NCI-H2029 (cell line): ENCODE results near the gene KRTAP21-1.
"Not testable (repeated sequence)": the region's sequence is repeated elsewhere in the genome, so short reads cannot be mapped to it uniquely, and the experiment has no call there.

Experiments
- DNase-seq: peaks from one replicate; lab custom pipeline; 2025; lab: John Stamatoyannopoulos, UW

The KRTAP21-1 gene

DNA sequence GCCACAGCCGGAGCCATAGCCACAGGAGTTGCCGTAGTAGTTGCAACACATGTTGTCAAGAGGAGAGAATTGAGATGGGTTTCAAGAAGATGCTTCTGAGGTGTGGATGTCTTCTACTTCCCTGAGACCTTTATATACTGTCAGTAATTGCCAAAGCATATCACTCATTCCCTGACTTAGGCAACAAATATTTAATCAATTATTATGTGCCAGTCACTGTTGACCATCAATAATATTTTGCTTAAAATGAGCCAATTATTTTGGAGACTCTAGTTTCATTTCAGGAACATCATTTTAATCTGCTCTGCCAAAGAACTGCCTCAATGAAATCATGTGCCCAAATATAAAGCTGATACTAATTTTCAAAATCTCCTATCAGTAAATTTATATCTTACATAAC lies at the start of gene KRTAP21-1:
Gene KRTAP21-1 (minus strand): TSS at position 101 of the 400 bp plus-strand sequence. CDS start 50 bp downstream, at position 51.
- not testable (repeated sequence) for DNase-seq

DNA sequence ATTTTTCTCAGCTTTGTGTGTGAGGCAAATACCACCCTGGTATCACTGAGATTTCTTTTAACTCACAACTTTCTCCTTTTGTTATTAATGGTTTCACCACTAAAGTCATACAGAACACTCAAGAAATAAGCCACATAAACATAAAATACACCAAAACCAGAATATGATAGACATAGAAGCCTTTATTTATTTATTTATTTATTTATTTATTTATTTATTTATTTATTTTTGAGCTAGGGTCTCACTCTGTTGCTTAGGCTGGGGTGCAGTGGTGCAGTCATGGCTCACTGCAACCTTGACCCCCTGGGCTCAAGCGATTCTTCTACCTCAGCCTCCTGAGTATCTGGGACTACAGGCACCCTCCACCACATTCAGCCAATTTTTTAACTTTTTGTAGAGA lies 45.4 kb upstream of the KRTAP21-1 start:
- no peak for DNase-seq

GRCh38 chr21:30793581-30794314 lies 38.5 kb upstream of the KRTAP21-1 start:
- no peak for DNase-seq

- no peak for DNase-seq
Observed at GRCh38 chr21:30779249-30779648, 24.0 kb upstream of the KRTAP21-1 start.

DNA sequence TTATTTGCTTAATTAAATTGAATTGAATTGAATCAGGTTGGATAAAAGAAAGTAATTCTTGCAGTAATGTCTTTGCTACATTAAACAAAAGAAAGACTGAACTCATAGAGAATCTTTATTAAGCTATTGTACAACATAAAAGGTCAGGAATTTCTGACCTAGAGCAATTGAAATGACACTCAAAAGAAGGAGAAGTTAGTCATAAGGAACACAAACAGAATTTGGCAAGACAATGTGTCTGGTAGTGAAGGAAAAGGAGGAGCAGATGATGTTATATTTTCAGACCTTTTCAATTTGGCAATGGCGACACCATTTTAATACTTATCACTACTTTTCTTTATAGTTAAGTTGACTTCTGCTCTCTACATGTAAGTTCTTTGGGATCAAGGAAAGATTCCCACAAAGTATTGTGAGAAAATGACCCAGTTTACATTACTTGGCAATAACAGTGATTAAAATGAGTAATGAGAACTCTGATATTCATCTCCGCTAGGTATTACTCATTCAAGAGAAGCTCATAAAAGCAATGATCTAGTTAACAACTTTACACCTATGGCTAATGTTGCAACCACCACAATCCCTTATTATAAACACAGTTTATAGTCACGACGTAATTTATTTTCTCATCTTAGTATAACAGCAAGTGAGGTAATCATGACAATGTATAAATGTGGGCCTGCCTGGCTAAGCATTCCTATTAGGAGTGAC lies 14.7 kb upstream of the KRTAP21-1 start:
- no peak for DNase-seq

GRCh38 chr21:30760776-30761175 lies 5.5 kb upstream of the KRTAP21-1 start:
- DNase-seq: no peak

DNA sequence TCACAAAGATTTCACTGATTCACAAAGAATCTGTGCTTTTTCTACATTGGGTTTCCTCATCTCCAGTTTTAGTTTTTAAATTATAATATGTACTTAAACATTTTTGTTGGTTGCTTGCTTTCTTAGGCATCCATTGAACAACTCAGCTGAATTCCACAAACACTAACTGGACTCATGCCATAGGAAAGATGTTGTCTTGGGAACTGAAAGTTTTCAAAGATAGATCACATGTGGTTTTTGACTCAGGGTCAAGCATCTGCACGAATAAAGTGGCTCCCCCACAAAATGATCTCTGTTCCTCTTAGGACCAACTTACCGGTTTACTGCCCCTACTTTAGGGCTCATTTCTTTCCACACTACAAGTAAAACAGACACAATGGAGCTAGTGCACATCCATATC lies 3.1 kb upstream of the KRTAP21-1 start:
- DNase-seq: no peak

DNA sequence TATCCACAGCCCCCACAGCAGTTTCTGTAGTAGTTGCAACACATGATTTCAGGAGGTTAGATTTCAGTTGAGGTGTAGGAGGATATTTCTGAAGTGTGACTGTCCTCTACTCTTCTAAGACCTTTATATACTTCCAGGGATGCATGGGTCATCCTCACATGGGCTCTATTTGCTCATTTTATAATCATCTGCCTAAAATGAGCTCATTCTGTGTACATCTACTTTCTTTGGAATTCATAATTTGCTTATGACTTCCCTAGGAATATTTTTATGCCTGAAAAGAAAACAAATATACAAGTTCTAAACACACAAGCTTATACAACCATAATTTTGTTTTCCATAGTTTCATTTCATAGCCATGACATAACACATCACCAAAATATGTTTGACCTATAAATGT lies 8.1 kb downstream of the KRTAP21-1 start, which contains the start of gene KRTAP21-2:
Gene KRTAP21-2 (minus strand): TSS at position 101 of the 400 bp plus-strand sequence. CDS start 57 bp downstream, at position 44.
- DNase-seq: no peak

GRCh38 chr21:30740462-30740861 lies 14.8 kb downstream of the KRTAP21-1 start:
- DNase-seq: no peak

- no peak for DNase-seq
Observed at GRCh38 chr21:30733026-30733425, 22.2 kb downstream of the KRTAP21-1 start.

- DNase-seq: no peak
Observed at GRCh38 chr21:30726726-30727125, 28.5 kb downstream of the KRTAP21-1 start.

GRCh38 chr21:30719401-30719800 lies 35.8 kb downstream of the KRTAP21-1 start:
- no peak for DNase-seq

- DNase-seq: no peak
Observed at GRCh38 chr21:30718239-30718909, 36.9 kb downstream of the KRTAP21-1 start, which contains the start of gene KRTAP21-3. TSS of gene KRTAP21-3 (minus strand) at chr21:30718777. CDS start at chr21:30718759, 18 bp downstream.

- DNase-seq: no peak
Observed at GRCh38 chr21:30717105-30717504, 38.1 kb downstream of the KRTAP21-1 start.

DNA sequence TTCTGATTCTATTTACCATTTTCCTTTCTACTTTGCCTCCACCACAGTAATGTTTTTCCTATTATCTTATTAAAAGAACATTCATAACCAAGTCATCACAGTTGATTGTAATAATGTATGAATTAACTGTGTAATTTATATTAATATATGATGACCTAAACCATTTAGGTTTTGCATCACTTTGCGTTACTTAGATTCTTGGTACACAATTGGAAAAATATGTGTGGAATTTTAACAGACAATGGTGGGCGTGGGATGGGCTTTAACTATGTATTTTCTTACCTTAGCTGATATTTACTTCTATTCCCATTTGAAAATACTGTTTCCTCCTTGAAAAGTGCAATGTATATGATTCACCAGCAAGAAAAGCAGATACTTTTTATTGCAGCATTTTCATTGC lies 40.3 kb downstream of the KRTAP21-1 start:
- DNase-seq: no peak

DNA sequence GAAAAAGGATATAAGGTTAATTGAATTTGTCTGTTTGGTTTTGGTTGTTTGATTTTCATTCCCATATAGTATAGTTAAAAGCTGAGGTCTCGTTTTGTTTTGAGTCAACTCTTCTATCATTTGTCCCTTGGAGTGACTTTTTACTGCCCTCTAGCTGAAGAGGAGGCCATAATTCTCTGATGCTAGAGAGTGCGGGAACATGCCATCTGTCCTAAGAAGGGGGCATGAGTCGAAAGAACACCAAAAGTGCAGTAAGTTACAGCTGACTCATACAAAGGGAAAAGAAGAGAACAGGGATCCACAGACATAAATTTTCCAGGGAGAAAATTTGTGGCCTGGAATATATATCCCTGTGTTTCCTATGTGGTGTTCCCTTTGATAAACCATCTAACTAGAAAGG lies 40.8 kb downstream of the KRTAP21-1 start:
- DNase-seq: no peak

DNA sequence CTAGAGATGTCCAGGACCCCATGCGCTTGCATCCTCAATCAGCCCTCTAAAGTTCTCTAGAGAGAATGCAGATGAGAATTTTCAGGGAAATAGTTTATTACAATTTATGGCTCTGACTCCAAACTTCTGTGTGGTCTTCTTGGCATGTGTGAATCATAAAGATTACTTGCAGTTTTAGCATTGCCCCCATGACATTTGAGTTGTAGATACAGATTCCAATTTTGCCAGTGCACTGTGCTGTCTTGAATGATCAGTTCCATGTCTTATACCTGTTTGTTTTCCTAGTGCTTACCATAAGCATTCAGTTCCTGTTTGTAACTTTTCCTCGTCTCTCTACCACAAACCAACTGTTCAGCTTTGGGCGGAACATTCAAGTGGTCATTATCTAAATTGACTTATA lies 41.5 kb downstream of the KRTAP21-1 start:
- no peak for DNase-seq

GRCh38 chr21:30710499-30710898 lies 44.7 kb downstream of the KRTAP21-1 start:
- DNase-seq: no peak

- DNase-seq: no peak
Observed at GRCh38 chr21:30707409-30707808, 47.8 kb downstream of the KRTAP21-1 start.
